IMR-90 (cell line): ENCODE measurements around the gene SPSB4.

Experiments
- BHLHE40 ChIP-seq: fragments of 150-350 bp; IDR thresholded peaks from 2 replicates; pipeline ENCODE4 v1.6.1; 2016; ENCODE audit warnings: mild to moderate bottlenecking, low read depth, low read length
- CEBPB ChIP-seq: IDR thresholded peaks from 2 replicates; pipeline ENCODE4 v1.6.1; 2012; ENCODE audit warnings: low read depth, low read length, improper control_type of control experiment
- FOS ChIP-seq: fragments of 150-350 bp; IDR thresholded peaks from 2 replicates; pipeline ENCODE4 v1.6.1; 2016; ENCODE audit warnings: low read depth, low read length
- MAFK ChIP-seq: IDR thresholded peaks from 2 replicates; pipeline ENCODE4 v1.6.1; 2012; ENCODE audit warnings: low read depth, low read length, improper control_type of control experiment
- MAZ ChIP-seq: IDR thresholded peaks from 2 replicates; pipeline ENCODE4 v1.6.1; 2012; ENCODE audit warnings: low read depth, mild to moderate bottlenecking, low read length, improper control_type of control experiment, moderate library complexity, borderline replicate concordance
- MXI1 ChIP-seq: IDR thresholded peaks from 2 replicates; pipeline ENCODE4 v1.6.1; 2012; ENCODE audit warnings: low read depth, mild to moderate bottlenecking, low read length, moderate library complexity, borderline replicate concordance
- POLR2A ChIP-seq: IDR thresholded peaks from 2 replicates; pipeline ENCODE4 v1.6.1; 2012; ENCODE audit warnings: mild to moderate bottlenecking, low read depth, low read length
- RAD21 ChIP-seq: IDR thresholded peaks from 2 replicates; pipeline ENCODE4 v1.6.1; 2012; ENCODE audit warnings: low read length, improper control_type of control experiment
- RCOR1 ChIP-seq: IDR thresholded peaks from 2 replicates; pipeline ENCODE4 v1.6.1; 2012; ENCODE audit warnings: mild to moderate bottlenecking, low read length, improper control_type of control experiment; ENCODE audit not compliant: insufficient replicate concordance
- RFX5 ChIP-seq: IDR thresholded peaks from 2 replicates; pipeline ENCODE4 v1.8.0; 2012; ENCODE audit warnings: low read depth, mild to moderate bottlenecking, low read length, moderate library complexity
- SMC3 ChIP-seq: fragments of 150-350 bp; IDR thresholded peaks from 2 replicates; pipeline ENCODE4 v1.6.1; 2016; ENCODE audit warnings: low read depth, mild to moderate bottlenecking, antibody characterized with exemption, low read length, moderate library complexity
- TF ChIP-seq, protein P1 (sequence below): conservative IDR thresholded peaks from 2 replicates; pipeline ENCODE4 v1.5.1; 2012; ENCODE audit warnings: mild to moderate bottlenecking, low read depth, low read length, improper control_type of control experiment
- TF ChIP-seq, protein P2 (sequence below): fragments of 150-350 bp; IDR thresholded peaks from 2 replicates; pipeline ENCODE4 v1.6.1; 2016; ENCODE audit warnings: low read depth, mild to moderate bottlenecking, low read length, moderate library complexity, borderline replicate concordance
- TF ChIP-seq, protein P3 (sequence below): fragments of 150-350 bp; IDR thresholded peaks from 2 replicates; pipeline ENCODE4 v1.6.1; 2017; ENCODE audit warnings: mild to moderate bottlenecking, antibody characterized with exemption, low read length, low read depth

DNA sequence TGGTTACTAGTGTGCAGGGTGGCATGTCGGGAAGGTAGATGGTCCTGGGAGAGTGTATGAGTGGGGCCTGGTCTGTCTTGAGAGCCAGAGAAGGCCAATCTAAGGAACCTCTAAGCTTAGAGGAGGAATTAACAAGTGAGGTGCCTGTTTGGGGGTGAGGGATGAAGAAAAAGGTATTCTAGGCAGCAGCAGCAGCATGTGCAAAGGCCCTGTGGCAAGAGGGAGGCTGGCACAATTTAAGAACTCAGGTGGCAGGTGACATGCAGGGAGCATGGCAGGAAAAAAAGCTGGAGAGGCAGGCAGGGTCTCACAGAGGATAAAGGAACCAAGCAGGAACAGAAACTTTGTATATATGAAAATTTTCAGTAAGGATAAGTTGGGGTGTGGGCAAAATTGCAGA, 51.2 kb downstream of the SPSB4 start:
- TF ChIP-seq, protein P1, sequence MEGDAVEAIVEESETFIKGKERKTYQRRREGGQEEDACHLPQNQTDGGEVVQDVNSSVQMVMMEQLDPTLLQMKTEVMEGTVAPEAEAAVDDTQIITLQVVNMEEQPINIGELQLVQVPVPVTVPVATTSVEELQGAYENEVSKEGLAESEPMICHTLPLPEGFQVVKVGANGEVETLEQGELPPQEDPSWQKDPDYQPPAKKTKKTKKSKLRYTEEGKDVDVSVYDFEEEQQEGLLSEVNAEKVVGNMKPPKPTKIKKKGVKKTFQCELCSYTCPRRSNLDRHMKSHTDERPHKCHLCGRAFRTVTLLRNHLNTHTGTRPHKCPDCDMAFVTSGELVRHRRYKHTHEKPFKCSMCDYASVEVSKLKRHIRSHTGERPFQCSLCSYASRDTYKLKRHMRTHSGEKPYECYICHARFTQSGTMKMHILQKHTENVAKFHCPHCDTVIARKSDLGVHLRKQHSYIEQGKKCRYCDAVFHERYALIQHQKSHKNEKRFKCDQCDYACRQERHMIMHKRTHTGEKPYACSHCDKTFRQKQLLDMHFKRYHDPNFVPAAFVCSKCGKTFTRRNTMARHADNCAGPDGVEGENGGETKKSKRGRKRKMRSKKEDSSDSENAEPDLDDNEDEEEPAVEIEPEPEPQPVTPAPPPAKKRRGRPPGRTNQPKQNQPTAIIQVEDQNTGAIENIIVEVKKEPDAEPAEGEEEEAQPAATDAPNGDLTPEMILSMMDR, result no peak
- TF ChIP-seq POLR2A (no peak), SMC3 (no peak), MAFK (no peak), MXI1 (no peak), RFX5 (no peak), RAD21 (no peak), BHLHE40 (no peak), CEBPB (no peak), FOS (no peak), RCOR1 (no peak), MAZ (no peak)
- TF ChIP-seq, protein P2, sequence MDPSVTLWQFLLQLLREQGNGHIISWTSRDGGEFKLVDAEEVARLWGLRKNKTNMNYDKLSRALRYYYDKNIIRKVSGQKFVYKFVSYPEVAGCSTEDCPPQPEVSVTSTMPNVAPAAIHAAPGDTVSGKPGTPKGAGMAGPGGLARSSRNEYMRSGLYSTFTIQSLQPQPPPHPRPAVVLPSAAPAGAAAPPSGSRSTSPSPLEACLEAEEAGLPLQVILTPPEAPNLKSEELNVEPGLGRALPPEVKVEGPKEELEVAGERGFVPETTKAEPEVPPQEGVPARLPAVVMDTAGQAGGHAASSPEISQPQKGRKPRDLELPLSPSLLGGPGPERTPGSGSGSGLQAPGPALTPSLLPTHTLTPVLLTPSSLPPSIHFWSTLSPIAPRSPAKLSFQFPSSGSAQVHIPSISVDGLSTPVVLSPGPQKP, result no peak
- TF ChIP-seq, protein P3, sequence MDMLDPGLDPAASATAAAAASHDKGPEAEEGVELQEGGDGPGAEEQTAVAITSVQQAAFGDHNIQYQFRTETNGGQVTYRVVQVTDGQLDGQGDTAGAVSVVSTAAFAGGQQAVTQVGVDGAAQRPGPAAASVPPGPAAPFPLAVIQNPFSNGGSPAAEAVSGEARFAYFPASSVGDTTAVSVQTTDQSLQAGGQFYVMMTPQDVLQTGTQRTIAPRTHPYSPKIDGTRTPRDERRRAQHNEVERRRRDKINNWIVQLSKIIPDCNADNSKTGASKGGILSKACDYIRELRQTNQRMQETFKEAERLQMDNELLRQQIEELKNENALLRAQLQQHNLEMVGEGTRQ, result no peak
